ENCODE results near the gene CLCN4.

DNA sequence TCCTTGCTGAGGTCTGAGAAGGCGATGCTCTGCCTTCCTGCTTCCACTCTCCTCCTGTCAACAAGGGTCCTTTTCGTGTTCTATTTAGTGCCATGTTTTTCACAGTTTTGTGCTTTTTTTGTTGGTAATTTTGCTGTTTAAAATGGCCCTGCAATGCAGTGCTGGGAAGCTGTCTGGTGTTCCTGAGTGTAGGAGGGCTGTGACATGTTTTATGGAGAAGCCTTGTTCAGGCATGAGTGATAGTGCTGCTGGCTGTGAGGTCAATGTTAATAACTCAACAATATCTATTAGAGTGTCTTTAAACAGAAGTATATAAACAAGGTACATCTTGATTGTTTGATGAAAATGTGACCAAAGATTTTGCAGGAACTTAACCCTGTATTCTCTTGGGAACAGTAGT lies 27.6 kb downstream of the CLCN4 start:
- TF ChIP-seq CTCF (IDR thresholded peaks at IDR 0.05) (no peak), POLR2A (IDR thresholded peaks at IDR 0.05) (no peak)
